Stimulated activated CD4-positive, alpha-beta T cell treated with anti-CD3 and anti-CD28 coated beads, Interleukin-4, amount 100 ng/mL, for 48 hours (primary cell): Measurements from ENCODE around the gene OBSCN.

Experiments used
- DNase-seq, 2 donors: peaks; one replicate each; pipeline ENCODE4 v3.0.0-alpha.2; 2020; ENCODE audit warnings: low read depth in 2 of 2

Gene OBSCN

GRCh38 chr1:228379666-228380065, 171.8 kb downstream of the OBSCN start:
- DNase-seq = no peak

DNA sequence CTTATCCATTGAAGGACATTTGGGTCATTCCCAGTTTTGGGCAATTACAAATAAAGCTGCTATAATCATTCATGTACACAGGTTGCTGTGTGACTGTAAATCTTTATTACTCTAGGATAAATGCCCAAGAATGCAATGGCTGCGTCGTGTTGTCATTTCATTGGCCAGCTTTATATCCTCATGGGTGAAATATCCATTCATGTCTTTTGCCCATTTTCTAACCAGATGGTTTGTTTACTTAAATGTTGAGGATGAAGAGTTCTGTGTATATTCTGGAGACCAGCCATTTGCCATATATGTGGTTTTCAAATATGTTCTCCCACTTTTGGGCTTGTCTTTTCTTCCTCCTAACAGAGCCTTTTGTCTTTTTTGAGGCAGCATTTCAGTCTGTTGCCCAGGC, 173.5 kb downstream of the OBSCN start:
- DNase-seq = no peak

- DNase-seq = no peak
Measured at GRCh38 chr1:228383773-228384172, 175.9 kb downstream of the OBSCN start.

DNA sequence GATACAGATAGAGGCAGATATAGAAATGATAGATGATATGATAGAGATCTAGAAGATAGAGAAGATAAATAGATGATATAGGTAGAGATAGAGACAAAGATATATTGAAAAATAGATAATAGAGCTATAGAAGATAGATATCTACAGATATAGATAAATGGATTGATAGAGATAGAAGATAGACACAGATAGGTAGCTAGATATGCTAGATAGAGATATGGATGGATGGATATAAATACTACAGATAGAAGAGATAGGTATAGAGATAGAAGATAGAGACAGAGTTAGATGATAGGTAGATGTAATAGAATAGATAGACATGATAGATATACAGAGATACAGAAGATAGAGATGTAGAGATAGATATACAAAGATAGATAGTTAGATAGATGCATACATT, 177.4 kb downstream of the OBSCN start:
- no peak for DNase-seq

GRCh38 chr1:228387321-228387720, 179.5 kb downstream of the OBSCN start:
- no peak for DNase-seq

DNA sequence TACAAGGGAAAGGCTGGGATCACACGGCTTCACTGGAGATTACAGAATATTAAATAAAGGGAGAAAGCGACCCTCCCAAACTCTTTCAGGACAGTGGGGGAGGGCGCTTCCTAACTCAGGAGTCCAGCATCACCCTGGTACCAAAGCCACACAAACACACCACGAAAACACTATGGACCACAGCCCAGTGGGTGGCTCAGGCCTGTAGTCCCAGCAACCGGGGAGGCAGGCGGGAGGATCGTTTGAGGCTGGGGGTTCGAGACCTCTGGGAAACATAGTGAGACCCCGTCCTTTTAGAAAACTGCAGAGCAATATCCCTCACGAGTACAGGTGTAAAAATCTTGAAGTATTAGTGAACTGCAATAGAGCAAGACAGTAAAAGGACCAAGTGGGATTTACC, 182.8 kb downstream of the OBSCN start:
- DNase-seq = no peak

DNA sequence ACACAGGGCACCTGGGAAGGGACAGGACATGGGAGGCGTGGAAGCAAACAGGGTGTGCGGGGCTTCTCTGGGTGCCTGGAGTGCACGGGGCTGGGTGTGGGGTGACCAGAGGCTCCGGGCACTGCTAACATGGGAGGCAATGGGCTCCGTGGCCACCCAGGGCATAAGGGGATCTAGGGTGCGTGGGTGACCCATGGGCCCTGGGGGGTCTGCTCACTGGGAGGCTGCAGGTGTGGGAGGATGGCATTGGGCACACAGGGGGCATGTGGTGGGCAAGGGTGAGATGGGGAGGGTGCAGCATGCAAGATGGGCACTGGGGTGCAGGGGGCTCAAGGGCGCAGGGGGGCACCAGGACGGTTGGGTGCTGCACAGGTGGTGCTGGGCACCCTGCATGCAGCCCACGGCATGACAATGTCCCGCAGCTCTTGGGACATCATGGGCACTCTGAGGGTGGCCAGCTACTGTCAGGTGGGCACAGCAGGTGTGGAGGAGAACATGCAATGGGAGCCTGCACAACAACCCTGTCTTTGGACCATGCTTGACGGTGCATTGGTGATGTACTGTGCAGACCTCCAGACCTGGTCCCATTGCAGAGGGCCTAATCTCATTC, 183.7 kb downstream of the OBSCN start:
- DNase-seq = no peak

GRCh38 chr1:228392111-228392936, 184.5 kb downstream of the OBSCN start:
- no peak for DNase-seq

DNA sequence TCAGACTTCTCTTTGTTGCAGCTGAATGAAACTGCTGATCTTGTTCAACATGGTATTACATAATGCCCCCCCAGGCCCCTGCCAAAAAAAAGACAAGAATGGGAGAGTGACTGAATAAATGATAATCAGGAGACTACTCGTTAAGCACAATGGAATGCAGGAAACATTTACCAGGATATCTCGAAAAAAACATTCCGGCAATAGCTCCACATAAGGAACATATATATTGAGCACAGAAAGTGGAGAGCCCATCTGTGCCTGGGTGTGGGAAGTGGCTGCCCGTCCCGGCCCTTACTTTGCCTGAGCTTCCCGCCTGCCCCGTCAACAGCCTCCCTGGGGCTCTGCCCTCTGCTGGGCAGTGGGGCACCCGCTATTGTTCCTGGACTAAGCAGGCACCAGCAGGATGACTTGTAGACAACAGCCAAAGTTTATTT, 185.4 kb downstream of the OBSCN start:
- DNase-seq = no peak

DNA sequence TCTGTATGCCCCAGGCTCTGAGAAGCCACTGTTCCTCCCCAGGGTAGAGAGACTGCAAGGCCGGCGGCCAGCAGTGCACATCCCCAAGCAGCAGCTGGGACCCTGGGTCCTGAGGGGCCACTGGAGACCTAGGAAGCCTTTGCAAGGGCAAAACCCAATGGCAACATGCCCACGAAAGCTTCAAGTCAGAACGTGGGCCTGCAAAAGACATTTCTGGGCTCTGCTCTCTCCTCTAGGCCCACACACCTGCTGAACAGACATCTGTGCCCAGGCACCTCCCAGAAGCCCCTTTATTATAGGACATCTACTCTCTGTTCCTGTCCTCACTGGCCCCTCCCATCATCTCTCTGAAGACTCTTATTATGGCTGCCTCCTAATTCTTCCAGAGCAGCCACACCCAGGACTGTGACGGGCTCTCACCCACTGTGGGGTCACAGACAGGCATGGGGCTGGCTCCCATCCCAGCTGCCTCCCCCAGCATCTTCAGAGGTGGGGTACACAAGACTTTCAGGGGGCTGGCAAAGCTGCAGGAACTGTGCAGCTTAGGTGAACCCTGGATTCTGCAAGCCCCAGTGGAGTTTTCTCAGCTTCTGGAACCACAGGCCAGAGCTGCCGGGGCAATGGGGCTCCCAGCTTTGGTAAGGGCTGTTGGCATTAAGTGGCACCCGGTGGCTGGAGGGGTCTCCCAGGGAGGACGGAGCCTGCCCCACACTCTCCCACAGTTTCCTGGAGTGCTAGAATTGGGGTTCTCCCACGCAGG, 186.1 kb downstream of the OBSCN start:
- DNase-seq = no peak

GRCh38 chr1:228394571-228395394, 186.9 kb downstream of the OBSCN start:
- DNase-seq = no peak

DNA sequence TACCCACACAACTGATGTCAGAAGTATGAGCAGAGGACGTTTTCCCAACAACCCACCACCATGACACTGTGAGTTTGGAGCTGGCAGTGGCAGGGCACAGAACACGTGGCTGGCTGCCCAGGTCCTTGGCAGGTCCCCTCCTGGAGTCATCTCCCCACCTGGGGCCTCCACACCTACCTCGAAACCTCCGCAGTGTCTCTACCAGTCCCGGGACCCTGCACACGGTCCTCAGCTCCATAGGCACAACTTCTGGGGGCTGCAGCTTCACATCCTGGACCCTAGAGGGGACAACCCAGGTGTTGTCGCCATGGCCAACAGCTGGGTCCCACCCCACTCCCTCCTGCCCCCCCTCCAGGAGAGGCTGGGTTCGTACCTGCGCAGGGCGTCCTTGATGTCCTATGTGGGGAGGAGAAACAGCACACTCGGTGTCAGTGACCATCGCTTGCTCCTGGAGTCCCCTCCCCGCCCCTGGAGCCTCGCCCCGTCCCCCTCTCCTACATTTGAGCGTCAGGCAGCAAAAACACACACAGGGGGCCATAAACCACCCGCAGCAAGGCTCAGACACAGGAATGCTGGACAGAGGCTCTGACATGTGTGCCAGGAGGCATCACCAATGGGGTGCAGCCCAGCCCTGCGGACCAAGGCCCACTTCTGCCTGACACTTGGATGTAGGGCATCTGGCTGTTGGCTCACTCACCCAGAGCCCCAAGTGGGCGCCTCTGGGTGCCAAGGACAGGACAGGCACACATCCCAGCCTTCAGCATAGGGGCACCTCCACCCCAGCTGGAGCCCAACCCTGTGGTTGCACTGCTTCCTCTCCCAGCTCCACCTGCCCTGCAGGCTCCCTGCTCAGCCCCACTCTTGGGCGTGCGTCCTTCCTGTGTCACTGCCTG, 189.2 kb downstream of the OBSCN start:
- DNase-seq = no peak

- DNase-seq = no peak
Measured at GRCh38 chr1:228397966-228398365, 190.1 kb downstream of the OBSCN start.

GRCh38 chr1:228398741-228399461, 191.1 kb downstream of the OBSCN start:
- no peak for DNase-seq

DNA sequence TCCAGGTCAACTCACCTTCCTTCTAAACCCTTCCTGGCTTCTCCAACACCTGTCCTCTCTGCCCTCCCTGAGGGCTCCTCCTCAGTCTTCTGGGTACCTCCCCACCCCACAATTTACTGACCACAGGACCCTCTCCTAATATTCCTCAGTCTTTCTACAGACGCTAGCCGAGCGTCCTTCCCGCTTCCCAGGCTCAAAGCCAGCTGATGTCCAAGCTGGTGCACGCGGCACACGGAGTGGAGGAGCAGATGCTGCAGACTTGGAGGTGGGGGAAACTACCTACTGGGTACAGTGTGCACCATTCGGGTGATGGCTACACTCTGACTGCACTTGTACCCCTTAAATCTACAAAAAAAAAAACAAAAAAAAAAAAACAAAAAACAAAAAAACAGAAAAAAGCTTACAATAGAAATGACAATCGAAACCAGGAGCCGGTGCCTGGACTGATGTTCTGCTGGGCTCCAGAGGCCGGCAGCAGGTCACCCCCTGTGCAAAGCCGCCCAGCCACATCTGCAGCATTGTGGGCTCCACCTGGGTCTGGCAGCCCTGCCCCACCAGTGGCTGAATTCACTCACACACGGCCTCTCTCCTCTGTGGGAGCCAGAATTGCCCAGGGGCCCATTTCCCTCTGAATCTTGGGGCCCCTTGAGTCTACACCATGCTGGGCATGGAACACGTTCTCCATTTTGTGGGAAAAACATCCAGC, 191.8 kb downstream of the OBSCN start:
- DNase-seq = no peak

DNA sequence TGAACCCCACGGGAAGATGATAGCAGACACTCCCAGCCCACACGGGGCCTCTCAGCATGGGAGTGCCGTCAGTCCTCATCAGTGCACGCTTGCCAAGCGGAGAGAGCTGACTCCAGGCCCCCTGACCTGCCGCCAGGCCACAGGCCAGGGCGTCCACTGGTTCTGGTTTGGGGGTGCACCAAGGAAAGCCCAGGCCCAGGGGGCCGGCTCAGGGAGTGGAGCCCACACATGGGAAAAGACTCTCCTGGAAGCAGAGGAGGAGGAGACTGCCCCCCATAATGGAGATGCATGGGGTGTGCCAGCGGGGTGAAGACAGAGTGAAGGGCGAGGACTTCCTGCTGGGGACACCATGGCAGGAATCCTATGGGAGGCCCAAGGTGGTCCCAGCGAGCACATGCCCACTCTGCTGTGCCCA, 192.4 kb downstream of the OBSCN start:
- DNase-seq = no peak

DNA sequence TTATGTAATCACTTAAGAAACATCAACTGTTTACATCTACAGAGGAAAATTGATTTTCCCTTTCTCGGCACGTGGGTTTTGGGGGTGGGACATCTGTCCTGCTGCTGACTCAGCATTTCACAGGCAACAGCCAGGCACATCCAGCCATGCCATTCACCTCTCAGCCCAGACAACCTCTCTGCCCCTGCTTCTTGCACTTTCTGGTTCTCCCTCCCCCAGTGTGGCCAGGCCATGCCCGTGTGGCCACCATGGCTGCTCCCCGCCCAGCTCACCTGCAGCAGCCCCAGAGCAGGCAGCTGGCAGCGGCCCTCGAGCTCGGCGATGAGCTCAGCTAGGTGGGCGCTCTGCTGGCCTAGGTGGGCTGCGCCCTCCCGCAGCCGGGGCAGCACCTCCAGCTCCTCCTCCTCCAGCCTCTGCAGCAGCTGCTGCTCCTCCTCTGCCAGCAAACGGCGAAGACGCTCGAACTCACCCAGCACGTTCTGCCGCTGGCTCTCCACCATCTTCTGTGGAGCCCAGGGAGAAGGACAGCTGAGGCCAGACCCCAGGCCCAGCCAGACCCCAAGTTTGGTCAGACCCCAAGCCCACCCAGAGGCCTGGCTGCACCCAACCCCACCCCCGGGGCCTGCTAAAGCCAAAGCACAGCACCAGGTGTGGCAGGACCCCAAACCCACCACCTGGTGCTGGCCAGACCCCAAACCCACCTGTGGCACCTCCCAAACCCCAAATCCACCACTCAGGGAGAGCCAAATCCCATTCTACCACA, 193.0 kb downstream of the OBSCN start:
- no peak for DNase-seq

- DNase-seq = no peak
Measured at GRCh38 chr1:228401782-228402640, 194.2 kb downstream of the OBSCN start.
